Activated naive CD8-positive, alpha-beta T cell treated with anti-CD3 and anti-CD28 coated beads, Interleukin-2, amount 50 U/mL, for 24 hours (primary cell): ENCODE results near the gene SMLR1.
A peak's percentile ranks its signal among the peaks of the same experiment; 100 is the strongest.
"Not testable (repeated sequence)": the region's sequence is repeated elsewhere in the genome, so short reads cannot be mapped to it uniquely, and the experiment has no call there.

ENCODE experiments used
- ATAC-seq: fragments of 150-1000 bp; cut with Tn5 transposase; one replicate; pipeline ENCODE4 v1.10.0; 2021
- DNase-seq: peaks from one replicate; pipeline ENCODE4 v3.0.0; 2021
- H3K27ac Mint-ChIP-seq: one replicate; pipeline ENCODE4 v1.8.0; 2021; ENCODE audit warnings: mild to moderate bottlenecking, mixed read lengths
- H3K27me3 Mint-ChIP-seq: one replicate; pipeline ENCODE4 v1.8.0; 2021; ENCODE audit warnings: mixed read lengths
- H3K36me3 Mint-ChIP-seq: one replicate; pipeline ENCODE4 v1.8.0; 2021; ENCODE audit warnings: low read depth, mixed read lengths
- H3K4me1 Mint-ChIP-seq: one replicate; pipeline ENCODE4 v1.8.0; 2021; ENCODE audit warnings: mixed read lengths
- H3K4me3 Mint-ChIP-seq: one replicate; pipeline ENCODE4 v1.8.0; 2021; ENCODE audit warnings: mild to moderate bottlenecking, moderate library complexity, mixed read lengths
- H3K9me3 Mint-ChIP-seq: one replicate; pipeline ENCODE4 v1.8.0; 2021; ENCODE audit warnings: mixed read lengths

Gene SMLR1

GRCh38 chr6:130827247-130828149, at the start of gene SMLR1:
SMLR1 (plus strand) TSS chr6:130827406; CDS start chr6:130827414, 8 bp downstream.
- Mint-ChIP-seq H3K4me1 (no peaks in the 10 kb centered on the region), H3K4me3 (no peak within 1 kb of the TSS), H3K27ac (no peak within 1 kb of the TSS), H3K27me3 (no peaks in the 10 kb centered on the region), H3K9me3 (no peaks in the 10 kb centered on the region), H3K36me3 (no peaks in the 10 kb centered on the region)
- DNase-seq, result no peak
- ATAC-seq, result no peak

- Mint-ChIP-seq H3K4me1 (peaks cover 49% of the 10 kb centered on the region), H3K9me3 (peaks cover 12% of the 10 kb centered on the region), H3K27me3 (no peaks in the 10 kb centered on the region), H3K27ac (no peak overlapping the region), H3K36me3 (peaks cover 2% of the 10 kb centered on the region), H3K4me3 (no peak overlapping the region)
- DNase-seq, result no peak
- no peak for ATAC-seq
Observed at GRCh38 chr6:130778946-130779657, 48.1 kb upstream of the SMLR1 start.

DNA sequence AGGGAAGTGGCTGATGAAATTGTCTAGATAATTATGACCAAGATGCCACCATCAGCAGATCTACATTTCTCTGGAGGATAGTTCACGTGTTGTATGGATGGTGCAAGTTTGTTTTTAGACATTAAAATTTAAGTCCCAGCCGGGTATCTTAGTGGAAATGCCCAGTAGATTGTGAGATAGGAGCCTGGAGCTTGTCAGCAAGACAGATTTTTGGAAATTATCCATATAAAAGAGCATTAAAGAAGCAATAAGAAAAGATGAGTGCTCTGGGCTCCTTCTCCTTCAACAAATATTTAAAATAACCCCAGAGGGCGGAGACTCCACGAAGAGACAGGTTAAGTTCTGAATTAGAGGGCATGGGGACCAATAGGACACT, 47.6 kb upstream of the SMLR1 start:
- H3K36me3 Mint-ChIP-seq, result peaks cover 2% of the 10 kb centered on the region
- H3K4me1 Mint-ChIP-seq, result peaks cover 49% of the 10 kb centered on the region
- DNase-seq (no peak), ATAC-seq (no peak)
- H3K9me3 Mint-ChIP-seq, result peaks cover 12% of the 10 kb centered on the region
- no peaks in the 10 kb centered on the region for H3K27me3 Mint-ChIP-seq
- H3K4me3 Mint-ChIP-seq, result no peak overlapping the region
- H3K27ac Mint-ChIP-seq, result no peak overlapping the region

DNA sequence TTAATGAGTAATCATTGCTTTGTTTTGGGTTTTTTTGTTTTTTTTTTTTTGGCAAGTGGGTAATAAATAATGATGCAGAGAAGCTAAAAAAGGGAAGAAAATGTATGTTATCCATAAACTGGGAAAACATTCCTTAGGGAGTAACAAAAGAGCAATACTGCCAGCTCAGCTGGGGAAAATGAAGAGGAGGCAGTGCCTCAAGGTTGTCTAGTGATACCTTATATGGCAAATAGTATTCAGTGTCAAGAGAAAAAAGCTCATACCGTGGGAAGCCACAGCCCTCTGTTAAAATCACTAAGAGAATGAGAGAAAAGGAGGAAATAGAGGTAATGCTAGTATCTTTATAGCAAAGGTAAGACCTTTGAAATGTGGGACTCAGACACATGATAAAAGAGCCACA, 47.1 kb upstream of the SMLR1 start:
- Mint-ChIP-seq H3K27ac (no peak overlapping the region), H3K27me3 (no peaks in the 10 kb centered on the region), H3K36me3 (peaks cover 2% of the 10 kb centered on the region), H3K4me3 (no peak overlapping the region), H3K4me1 (peaks cover 49% of the 10 kb centered on the region), H3K9me3 (peaks cover 12% of the 10 kb centered on the region)
- ATAC-seq (no peak), DNase-seq (no peak)

- Mint-ChIP-seq H3K27ac (no peak overlapping the region), H3K9me3 (peaks cover 12% of the 10 kb centered on the region), H3K4me3 (no peak overlapping the region), H3K36me3 (peaks cover 2% of the 10 kb centered on the region), H3K27me3 (no peaks in the 10 kb centered on the region), H3K4me1 (peaks cover 43% of the 10 kb centered on the region)
- ATAC-seq, result peak; percentile 82
- DNase-seq, result no peak
Observed at GRCh38 chr6:130781557-130781956, 45.6 kb upstream of the SMLR1 start.

DNA sequence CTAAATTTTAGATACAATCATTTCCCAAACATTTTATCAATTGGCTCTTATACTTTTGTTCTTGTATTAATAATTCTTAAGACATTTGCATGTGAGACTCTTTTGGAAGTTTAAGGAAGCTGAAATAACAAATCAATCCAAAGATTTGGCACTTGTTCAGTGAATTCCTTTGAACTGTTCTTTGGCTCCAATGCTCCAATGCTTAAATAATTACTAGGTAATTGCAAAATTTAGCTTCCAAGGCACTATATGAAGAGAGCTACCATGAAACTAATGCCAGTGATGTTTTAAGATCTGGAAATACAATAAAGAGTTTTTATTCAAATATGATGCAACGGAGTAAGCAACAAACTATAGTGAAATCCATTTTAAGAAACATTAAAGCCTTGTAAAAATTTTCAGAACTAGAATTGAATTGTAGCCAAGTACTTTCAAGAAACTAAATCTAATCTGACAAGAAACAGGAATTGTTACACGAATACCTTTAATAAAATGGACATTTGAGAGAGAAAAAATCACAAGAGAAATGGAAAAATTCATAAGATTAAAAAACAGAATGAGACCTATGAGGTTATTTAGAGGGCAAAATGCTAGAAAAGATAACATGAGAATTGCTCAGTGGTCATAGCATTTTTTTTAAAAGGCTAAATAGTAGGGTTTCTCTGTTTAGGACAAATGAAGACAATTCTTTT, 43.6 kb upstream of the SMLR1 start:
- Mint-ChIP-seq H3K27me3 (no peaks in the 10 kb centered on the region), H3K9me3 (peaks cover 12% of the 10 kb centered on the region), H3K4me3 (no peak overlapping the region), H3K36me3 (peaks cover 2% of the 10 kb centered on the region), H3K27ac (no peak overlapping the region), H3K4me1 (peaks cover 37% of the 10 kb centered on the region)
- no peak for DNase-seq
- no peak for ATAC-seq

DNA sequence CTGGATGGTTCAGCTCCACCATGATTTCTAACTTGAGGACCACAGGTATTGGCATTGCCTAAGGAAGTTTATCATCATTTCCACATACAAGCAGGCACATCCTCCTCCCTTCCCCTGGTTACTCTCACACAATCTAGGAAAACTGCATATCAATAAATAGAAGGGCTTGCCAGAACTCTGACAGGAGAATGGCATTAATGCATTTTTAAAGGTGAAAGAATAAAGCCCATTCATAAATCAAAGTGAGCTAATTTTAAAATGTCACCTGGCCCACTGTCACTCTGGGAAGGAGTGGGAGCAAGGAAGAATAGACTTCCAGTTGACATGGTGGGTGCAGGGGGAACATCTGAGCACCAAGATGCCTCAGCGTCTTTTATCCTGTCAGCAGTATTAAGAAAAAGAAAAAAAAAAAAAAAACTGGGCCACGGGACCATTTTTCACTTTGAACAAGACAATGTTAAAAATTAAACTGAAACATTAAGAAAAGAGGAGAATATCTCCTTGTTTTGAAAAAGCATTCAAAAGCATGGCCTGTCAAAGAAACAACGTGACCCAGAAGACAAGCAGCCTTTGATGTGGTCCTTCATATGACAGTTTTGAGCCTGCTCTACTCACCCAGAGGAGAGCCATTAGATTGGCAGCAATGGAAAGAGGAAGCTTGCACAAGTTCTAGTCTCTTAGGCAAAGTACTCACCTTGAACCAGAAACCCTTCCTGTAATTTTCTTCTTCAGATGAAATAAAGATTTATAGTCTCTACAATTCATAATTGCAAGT, 39.3 kb upstream of the SMLR1 start:
- H3K27ac Mint-ChIP-seq, result no peak overlapping the region
- no peaks in the 10 kb centered on the region for H3K4me1 Mint-ChIP-seq
- DNase-seq, result no peak
- no peak for ATAC-seq
- H3K36me3 Mint-ChIP-seq, result no peaks in the 10 kb centered on the region
- no peak overlapping the region for H3K4me3 Mint-ChIP-seq
- H3K9me3 Mint-ChIP-seq, result no peaks in the 10 kb centered on the region
- no peaks in the 10 kb centered on the region for H3K27me3 Mint-ChIP-seq

DNA sequence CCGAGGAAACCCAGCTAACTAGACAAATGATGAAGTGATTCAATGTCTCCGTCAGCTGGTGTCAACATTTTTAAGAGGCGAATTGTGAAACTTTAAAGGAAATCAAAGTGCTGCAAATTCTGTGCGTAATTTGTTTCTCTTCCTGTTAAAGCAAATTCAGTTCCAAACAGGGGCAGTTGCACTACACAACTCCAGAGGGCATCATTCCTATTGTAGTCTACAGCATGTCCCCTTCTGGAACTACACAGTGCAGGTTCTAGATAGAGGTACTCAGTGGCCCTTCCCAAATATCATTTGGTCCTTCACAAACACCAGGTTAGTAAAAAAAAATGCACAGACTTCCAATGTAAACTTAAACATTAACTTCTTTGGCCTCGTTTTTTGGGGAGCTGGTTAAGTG, 38.3 kb upstream of the SMLR1 start:
- no peaks in the 10 kb centered on the region for H3K36me3 Mint-ChIP-seq

DNA sequence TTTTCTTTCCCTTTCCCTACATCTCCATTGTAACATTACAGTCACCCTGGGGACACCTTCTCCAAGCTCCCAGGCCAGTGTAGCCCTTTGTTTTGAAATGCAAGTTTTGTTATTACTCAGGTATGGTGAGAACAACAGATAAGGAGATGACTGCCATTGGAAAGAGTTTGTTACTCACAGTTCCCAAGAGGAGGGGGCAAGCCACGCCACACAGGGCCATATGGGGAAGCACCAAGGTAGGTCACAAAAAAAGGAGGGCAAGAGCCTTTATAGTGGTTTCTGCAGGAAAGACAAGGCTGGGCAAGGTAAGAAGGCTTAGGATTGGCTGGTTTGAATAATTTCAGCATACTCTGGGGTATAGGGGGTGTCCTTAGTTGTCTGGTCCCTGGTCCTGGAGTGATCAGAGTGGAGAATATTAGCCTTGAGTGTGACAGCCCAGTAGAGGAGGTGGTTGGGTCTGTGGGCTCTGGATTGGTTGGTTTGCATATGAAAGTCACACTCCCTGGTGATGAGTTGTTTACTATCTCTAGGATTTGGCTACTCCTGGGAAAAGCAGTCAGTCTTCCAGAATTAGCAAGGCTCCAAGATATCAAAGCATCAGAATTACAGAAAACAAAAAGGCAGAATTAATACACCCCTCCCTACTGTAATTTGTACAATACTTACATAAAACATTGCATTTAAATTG, 33.1 kb upstream of the SMLR1 start:
- DNase-seq, result no peak
- Mint-ChIP-seq H3K27ac (peak overlapping the region; percentile 29), H3K27me3 (no peaks in the 10 kb centered on the region), H3K9me3 (no peaks in the 10 kb centered on the region), H3K36me3 (no peaks in the 10 kb centered on the region), H3K4me1 (peaks cover 11% of the 10 kb centered on the region), H3K4me3 (no peak overlapping the region)
- ATAC-seq, result peak; percentile 80

More for the DNA sequence above, 38.3 kb upstream of the SMLR1 start:
- ATAC-seq (no peak), DNase-seq (no peak)
- Mint-ChIP-seq H3K27me3 (no peaks in the 10 kb centered on the region), H3K4me3 (no peak overlapping the region), H3K27ac (no peak overlapping the region), H3K4me1 (peaks cover 4% of the 10 kb centered on the region), H3K9me3 (no peaks in the 10 kb centered on the region)

GRCh38 chr6:130794738-130795137, 32.5 kb upstream of the SMLR1 start:
- Mint-ChIP-seq H3K9me3 (no peaks in the 10 kb centered on the region), H3K27ac (no peak overlapping the region), H3K4me3 (no peak overlapping the region), H3K36me3 (no peaks in the 10 kb centered on the region), H3K27me3 (no peaks in the 10 kb centered on the region), H3K4me1 (peaks cover 11% of the 10 kb centered on the region)
- ATAC-seq (no peak), DNase-seq (no peak)

GRCh38 chr6:130796313-130796905, 30.8 kb upstream of the SMLR1 start:
- no peaks in the 10 kb centered on the region for H3K36me3 Mint-ChIP-seq
- no peak for ATAC-seq
- no peaks in the 10 kb centered on the region for H3K27me3 Mint-ChIP-seq
- H3K4me3 Mint-ChIP-seq, result no peak overlapping the region
- no peak overlapping the region for H3K27ac Mint-ChIP-seq
- H3K4me1 Mint-ChIP-seq, result peaks cover 11% of the 10 kb centered on the region
- H3K9me3 Mint-ChIP-seq, result no peaks in the 10 kb centered on the region
- no peak for DNase-seq

- DNase-seq (no peak), ATAC-seq (no peak)
- H3K4me3 Mint-ChIP-seq, result no peak overlapping the region
Observed at GRCh38 chr6:130797061-130797460, 30.1 kb upstream of the SMLR1 start.

DNA sequence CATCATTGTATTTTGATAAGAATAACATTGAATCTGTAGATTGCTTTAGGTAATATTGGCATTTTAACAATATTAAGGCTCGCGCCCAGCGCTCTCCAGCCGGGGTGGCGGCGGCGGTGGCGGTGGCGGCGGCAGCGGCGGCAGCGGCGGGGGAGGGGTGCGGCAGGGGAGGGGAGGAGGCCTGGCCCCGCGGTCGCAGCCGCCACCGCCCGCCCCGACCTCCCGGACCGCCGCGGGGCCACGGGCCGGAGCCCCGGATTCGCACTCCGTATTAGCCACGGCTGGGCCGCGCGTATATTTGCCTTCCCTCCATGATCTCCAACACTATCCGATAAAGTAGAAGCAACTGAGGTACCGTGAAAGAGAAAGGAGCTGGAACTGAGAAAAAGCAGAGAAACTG, 25.8 kb upstream of the SMLR1 start:
- not testable (repeated sequence) for H3K36me3 Mint-ChIP-seq, H3K27me3 Mint-ChIP-seq, ATAC-seq, H3K4me3 Mint-ChIP-seq, H3K9me3 Mint-ChIP-seq, H3K4me1 Mint-ChIP-seq, DNase-seq, H3K27ac Mint-ChIP-seq

More at GRCh38 chr6:130797061-130797460, 30.1 kb upstream of the SMLR1 start:
- Mint-ChIP-seq H3K9me3 (no peaks in the 10 kb centered on the region), H3K27me3 (no peaks in the 10 kb centered on the region), H3K36me3 (no peaks in the 10 kb centered on the region), H3K4me1 (peaks cover 11% of the 10 kb centered on the region), H3K27ac (no peak overlapping the region)
